Activated CD4-positive, alpha-beta T cell treated with anti-CD3 and anti-CD28 coated beads, Interleukin-10, Interleukin-2, amounts not matched to agents 100 ng/mL and 50 ng/mL, durations not matched to agents 16 hours and 8 hours (primary cell): Measurements from ENCODE around the gene IFITM10.
"Not testable (repeated sequence)": the region's sequence is repeated elsewhere in the genome, so short reads cannot be mapped to it uniquely, and the experiment has no call there.

ENCODE experiments used
- DNase-seq: peaks from one replicate; pipeline ENCODE4 v3.0.0-alpha.2; 2020

The IFITM10 gene

DNA sequence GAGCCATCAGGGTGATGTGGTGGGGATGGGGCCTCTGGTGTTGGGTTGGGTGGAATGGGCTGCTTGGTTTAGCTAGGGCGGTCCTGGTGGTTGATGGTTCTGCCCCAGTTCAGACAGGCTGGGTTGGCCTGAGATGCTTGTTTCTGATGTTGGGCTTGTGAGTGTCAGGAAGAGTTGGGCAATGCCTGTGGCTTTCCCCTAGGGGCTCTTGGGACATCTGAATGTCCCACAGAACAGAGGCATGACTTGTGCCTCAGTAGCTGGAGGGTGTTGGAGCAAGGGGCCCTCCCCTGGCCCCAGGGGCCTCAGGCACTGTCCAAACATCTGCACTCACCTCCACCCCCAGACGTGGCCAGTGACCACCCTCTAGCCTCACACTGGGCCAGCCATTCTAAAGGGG is 27.3 kb upstream of the IFITM10 start:
- no peak for DNase-seq

DNA sequence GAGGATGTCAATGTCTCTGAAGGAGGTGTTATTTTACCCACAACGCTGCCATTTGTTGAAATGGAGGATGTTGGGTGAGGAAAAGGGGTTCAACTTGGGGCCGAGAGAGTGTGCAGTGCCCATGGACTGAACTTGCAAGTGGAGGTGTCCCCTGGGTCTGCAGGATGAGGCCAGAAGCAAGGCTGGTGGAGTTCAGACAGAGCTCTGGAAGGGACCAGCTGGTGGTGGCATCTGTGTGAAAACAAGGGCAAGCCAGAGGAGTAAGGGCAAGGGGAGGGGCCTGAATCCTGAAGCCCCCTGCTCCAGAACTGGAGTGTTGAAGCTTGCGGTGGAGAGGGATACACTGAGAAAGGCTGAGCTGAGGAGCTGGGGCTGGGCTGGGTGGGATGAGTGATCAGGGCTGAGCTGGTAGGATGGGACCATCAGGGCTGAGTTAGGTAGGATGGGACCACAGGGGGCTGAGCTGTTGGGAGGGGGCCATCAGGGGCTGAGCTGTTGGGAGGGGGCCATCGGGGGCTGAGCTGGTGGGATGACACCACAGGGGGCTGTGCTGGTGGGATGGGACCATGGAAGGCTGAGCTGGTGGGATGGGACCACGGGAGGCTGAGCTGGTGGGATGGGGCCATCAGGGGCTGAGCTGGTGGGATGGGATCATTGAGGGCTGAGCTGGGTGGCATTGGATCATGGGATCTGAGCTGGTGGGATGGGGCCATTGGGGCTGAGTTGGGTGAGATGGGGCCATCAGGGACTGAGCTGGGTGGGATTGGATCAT is 26.7 kb upstream of the IFITM10 start:
- DNase-seq, result no peak

DNA sequence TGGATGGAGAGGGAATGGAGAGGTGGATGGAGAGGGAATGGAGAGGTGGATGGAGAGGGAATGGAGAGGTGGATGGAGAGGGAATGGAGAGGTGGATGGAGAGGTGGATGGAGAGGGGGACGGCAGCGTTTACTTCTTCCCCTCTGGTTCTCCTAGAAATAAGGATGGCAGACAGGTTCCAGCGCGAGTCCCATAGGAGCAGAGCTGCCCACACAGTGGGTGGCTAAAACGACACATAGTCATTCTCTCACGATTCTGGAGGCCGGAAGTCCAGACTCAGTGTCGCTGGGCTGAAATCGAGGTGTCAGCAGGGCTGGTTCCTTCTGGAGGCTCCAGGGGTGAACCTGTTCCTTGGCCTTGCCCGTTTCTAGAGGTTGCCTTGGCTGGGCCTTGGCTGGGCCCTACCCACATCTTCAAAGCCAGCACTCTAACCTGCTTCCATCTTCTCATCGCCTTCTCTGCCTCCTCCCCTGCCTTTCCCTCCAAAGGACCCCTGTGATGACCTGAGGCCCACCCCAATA is 26.0 kb upstream of the IFITM10 start:
- no peak for DNase-seq

DNA sequence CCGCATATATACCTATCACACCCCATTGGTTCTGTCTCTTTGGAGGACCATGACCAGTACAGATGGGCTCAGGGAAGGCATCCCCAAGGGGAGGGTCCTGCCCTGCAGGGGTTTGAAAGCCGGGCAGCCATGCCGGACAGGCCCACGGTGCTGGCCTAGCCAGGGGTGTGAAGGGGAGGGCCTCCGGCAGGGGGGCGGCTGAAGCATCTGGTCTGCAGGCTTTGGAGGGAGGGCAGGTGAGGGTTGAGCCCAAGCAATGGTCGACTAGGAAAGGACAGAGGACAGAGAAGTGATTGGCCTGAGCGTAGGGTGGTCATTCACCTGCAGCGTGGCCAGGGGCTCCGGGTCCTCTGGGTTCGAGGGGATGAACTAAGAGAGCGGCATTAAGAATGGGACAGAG is 24.5 kb upstream of the IFITM10 start:
- no peak for DNase-seq

DNA sequence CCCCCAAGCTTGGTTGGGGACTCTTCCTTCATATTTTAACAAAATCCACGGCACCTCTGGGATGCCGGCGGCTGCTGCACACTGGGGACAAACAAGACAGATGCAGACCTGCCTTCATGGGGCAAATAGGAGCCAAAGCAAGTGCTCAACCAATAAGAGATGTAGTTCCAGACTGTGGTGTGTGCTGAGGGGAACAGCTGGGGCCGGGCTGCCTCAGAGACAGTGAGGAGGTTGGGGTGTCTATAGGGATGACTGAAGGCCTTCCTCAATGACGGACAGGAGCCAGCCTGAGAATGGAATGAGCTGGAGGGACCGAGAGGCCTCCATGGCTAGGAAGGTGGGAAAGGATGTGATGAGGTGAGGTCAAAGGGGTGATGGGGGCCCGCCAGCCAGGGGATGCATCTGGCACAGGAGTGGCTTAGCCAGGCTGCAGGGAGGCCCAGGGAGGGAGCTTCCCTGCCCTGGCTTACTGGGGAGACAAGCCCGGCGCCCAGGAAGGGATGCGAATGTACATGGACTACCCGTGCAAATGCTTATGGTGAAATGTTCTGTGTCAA is 23.7 kb upstream of the IFITM10 start:
- DNase-seq, result no peak

DNA sequence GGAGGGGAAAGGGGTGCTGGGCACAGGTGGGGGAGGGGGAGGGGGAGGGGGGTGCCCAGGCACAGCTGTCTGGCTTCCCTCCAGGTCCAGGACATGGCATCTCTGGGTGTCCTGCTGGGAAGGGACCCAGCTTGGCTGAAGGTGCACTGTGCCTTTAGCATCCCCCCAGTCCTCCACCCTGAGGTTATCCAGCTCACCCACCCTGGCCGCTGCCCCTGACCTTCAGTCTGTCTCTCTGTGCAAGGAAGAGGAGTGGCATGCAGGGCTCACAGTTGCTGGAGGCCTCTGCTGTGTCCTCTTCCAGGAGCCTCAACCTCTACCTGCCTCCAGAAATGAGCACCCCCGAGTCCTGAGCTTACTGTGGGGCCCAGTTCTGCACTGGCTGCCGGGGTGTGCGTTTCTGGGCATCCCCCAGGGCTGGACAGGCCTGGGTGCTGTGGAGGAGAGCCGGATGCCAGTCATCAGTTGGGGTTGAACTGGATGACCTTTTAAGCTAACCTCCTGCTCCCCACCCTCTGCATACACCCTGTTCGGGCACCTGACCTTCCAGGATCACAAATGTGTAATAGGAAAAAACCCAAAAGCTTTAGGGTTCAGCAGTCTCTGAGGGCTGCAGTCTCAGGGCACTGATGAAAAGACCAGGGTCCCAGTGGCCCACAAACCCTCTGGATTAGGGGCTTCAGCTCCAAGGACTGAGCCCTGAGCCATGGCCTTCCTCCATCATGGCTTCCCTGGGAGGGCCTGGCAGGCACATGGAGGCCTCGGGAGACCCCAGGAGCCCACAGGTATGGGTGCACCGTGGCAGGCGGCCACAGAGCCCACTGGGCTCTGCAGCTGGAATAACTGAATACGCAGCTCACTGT is 23.0 kb upstream of the IFITM10 start:
- no peak for DNase-seq

DNA sequence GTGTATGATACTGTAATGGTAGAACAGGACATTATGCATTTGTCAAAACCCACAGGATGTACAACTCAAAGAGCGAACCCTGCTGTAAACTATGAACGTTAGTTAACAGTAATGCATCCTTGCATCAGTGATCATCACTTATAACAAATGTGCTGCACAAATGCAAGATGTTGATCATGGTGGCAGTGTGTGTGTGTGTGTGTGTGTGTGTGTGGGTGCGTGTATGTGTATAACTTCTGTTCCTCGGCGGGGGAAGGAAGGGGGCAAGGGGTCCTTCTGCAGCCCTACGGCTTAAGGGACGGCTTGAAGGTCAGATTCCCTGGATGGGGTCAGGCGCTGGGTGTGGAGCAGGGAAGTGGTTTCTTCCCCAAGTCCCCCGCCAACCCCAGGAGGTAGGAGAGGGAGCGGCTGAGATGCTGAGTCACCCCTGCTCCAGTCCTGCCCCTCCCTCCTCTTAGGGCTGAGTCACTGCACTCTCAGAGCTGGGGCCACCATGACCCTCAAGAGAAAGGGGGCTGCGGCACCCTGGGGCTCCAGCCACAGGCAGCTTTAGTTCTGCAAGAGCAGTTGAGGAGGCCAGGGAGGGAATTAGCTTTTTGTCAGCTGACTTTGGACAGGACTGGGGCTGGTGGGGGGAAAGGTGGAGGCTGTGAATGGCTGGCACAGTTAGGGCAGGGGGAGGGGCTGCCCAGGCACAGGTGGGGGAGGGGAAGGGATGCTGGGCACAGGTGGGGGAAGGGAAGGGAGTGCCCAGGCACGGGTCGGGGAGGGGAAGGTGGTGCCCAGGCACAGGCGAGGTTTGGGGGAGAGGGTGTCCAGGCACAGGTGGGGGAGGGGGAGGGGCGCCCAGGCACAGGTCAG is 22.1 kb upstream of the IFITM10 start:
- peak; percentile 84 for DNase-seq

DNA sequence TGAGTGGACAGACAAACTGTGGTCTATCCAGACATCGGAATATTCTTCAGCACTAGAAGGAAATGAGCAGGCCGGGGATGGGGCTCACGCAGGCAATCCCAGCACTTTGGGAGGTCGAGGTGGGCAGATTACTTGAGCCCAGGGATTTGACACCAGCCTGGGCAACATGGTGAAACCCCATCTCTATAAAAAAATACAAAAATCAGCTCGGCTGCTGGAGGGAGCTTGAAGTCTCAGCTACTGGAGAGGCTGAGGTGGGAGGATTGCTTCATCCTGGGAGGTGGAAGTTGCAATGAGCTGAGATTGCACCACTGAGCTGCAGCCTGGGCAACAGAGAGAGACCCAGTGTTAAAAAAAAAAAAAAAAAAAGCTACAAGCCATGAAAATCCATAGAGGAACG is 21.3 kb upstream of the IFITM10 start:
- no peak for DNase-seq

DNA sequence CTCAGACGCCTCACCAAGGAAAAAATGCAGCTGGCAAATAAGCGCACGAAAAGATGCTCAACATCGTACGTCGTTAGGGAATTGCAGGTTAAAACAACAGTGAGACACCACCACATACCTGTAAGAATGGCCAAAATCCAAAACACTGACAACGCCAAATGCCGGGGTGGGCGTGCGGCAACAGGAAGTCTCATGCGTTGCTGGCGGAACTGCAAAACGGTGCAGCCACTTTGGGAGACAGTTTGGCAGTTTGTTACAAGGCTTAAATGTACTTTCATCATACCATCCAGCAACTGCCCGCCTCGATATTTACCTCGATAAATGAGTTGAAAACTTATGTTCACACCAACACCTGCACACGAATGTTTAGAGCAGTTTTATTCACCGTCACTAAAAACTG is 20.9 kb upstream of the IFITM10 start:
- no peak for DNase-seq

DNA sequence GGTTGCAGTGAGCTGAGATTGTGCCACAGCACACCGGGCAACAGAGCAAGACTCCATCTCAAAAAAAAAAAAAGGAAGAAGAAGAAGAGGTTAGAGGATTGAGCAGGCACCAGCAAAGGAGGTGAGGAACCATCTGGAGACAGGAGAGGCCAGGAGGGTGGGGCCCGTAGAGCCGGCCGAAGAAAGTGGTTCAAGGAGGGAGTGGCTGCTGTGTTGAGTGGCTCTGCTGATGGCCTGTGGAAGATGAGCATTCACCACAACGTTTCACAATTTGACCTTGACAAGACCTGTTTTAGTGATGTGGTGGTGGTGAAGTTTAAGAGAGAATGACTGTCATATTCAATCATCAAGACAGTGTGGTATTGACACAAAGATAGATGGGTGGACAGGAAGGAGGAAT is 20.1 kb upstream of the IFITM10 start:
- peak; percentile 33 for DNase-seq

DNA sequence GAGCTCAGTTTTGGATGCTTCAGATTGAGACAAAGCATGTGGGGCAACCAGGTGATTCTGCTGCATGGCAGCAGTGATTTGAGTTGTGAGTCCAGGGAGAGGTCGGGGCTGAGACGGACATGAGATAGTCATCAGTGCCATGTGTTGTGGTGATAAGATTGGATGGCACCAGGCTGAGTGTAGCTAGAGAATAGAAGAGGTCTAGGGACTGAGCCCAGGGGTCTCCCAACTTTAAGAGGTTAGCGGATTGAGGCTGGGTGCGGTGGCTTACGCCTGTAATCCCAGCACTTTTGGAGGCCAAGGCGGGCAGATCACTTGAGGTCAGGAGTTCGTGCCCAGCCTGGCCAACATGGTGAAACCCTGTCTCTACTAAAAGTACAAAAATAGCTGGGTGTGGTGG is 19.7 kb upstream of the IFITM10 start:
- DNase-seq, result no peak

DNA sequence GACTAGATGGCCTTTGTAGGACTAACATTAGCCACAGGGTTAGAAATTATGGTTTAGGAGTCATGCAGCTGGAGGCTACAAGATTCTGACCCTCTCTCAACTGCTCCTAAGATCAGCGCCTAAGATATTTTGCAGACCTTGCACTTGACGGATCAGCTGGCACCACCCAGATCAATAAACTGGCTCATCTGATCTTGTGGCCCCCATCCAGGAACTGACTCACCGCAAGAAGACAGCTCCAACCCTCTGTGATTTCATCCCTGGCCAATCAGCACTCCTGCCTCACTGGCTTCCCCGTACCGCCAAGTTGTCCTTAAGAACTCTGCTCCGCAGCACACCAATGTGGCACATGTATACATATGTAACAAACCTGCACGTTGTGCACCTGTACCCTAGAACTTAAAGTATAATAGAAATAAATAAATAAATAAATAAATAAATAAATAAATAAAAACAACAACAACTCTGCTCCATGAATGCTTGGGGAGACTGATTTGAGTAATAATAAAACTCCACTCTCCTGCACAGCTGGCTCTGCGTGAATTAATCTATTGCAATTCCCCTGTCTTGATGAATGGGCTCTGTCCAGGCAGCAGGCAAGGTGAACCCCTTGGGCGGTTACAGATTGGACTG is 19.0 kb upstream of the IFITM10 start:
- not testable (repeated sequence) for DNase-seq

DNA sequence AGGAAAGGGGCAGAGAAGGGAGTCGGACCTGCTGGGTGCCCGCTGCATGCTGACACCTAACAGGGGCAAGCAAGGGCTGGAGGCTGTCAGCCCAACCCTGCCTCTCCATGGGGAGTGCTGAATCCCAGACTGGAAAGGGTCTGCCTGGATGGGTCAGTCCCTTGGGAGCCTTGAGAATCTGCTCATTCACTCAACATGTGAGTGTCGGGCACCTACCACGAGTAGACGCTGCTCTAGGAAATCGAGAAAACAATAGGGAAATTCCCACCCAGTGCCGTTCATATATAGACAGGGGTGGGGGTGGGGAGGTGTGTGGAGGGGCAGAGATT is 17.7 kb upstream of the IFITM10 start:
- DNase-seq, result no peak

DNA sequence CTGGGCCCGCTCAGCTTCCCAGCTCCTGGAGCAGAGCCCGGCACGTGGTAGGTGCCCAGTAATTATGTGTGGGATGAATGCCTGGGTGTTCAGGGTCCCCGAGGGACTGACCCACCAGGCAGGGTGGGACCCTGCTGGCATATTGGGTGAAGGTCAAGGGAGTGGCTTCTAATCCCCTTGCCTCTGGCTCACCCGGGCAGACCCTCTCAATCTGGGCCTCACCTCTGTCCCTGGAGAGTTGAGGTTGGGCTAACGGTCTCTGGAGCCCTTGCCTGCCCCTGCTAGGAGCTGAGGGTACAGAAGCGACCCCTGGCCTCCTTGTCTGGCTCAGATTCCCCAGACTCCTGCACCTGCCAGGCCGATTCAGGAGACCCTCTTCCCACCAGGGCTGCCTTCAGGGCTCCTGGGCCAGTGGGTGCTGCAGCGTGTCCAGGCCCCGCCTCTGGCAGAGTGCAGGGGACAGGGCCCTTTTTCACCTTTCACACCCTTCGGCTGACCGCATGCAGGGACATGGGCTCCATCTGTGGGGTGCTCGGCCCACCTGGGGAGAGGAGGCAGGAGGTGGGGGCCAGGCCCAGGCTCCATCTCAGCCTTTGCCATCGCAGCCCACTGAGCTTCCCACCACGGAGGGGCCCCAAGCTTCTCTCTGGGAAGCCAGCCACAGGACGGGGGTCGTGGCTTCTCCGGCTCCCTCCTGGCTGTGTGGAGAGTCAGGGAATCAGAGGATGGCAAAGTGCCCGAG is 17.2 kb upstream of the IFITM10 start:
- no peak for DNase-seq

DNA sequence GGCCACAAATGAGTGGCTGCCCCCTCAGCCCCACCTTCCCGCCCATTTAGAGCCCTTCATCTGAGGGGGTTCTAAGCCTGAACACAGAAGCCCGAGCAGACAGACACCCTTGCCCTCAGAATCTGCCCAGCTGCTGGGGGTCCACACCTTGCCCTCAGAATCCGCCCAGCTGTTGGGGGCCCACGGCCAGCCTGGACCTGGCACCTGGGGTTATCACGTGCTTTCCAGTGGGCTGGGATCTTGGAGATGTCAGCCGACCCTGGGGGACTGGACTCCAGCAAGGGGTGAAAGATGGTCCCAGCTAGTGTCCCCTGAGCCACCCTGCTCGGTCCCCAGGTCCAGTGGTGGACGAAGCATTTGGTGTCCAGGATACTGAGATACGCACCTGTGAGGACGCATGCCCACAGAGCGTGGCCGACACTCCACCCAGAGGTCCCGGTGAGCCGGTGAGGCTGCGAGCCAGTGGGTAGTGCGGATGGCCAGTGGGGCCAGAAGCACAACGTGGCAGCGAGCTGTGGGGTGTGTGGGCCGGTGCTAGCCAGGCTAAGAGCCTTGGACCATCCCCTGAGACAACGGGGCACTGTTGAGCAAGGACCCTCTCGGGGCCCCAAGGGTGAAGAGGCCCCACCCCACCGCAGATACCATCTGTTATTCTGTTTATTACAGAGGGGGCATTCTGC is 16.5 kb upstream of the IFITM10 start:
- no peak for DNase-seq

DNA sequence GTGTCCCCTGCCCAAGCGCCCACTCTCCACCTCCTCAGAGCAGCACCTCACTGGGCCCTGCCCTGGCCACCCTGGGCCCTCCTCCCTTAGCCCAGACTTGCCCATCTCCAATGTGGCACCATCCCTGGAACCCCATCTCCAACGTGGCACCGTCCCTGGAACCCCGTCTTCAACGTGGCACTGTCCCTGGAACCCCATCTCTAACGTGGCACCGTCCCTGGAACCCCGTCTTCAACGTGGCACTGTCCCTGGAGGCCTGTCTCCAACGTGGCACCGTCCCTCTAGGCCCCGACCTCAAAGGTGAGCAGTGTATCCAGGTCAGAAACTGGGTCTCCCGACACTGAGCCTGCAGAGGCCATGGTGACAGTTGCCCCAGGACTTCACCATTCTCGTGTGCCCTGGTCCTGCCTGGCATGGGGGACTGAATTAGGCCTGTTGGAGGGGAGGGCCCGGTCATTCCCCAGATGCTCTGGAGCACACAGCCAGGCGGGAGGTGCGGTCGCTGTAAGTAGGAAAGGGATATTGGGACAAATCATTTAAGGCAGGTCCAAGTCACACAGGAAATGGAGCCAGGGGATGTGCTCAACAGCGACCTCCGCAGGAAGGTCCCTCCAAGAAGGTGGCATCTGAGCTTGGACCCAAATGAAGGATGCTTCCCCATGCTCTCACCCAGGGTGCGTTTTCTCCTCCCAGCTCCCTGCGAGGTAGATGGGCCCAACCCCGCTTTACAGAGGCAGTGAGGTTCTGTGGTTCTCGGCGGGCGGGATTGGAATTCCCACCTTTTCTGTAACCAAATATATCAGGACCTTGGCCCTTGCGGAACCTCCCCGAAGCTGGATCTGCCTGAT is 15.7 kb upstream of the IFITM10 start:
- DNase-seq, result no peak

DNA sequence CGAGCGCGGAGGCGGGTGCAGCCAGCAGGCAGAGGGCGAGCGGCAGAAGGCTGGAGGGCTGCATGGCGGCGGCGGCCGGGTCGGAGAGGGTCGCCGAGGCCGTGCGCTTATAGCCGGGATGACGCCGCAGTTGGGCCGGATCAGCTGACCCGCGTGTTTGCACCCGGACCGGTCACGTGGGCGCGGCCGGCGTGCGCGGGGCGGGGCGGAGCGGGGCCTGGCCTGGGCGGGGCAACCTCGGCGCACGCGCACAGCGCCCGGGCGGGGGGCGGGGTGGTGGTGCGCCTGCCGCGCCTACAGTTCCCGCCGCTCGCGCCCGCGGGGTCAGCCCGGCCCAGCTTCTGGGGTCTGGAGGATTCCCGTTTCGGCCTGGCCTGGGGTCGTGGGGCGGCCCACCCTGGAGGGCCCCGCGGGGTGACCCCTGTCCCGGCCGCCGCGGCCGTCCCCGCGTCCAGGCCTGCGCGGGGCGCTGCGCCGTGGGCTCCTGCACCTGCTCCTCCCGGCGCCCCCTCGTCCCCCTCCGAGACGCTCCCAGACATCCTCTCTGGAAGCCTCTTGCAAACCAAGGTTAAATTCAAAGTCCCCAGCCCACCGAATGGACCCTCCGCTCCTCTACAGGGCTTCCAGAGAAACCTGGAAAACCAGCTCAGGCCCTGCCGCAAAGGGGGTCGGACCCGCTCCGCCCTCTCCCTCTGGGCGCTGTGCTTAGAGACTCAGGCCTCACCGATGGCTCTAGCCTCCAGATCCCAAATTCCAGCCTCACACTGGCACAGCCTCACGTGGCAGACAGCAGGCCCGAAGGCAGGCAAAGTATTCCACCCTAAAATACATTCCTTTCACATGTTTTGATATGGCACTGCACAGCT is 13.6 kb upstream of the IFITM10 start, which contains the start of gene CTSD:
TSS of gene CTSD (minus strand) at position 132 of the 866 bp plus-strand sequence. CDS start at position 64, 68 bp downstream.
- peak; percentile 93 for DNase-seq

DNA sequence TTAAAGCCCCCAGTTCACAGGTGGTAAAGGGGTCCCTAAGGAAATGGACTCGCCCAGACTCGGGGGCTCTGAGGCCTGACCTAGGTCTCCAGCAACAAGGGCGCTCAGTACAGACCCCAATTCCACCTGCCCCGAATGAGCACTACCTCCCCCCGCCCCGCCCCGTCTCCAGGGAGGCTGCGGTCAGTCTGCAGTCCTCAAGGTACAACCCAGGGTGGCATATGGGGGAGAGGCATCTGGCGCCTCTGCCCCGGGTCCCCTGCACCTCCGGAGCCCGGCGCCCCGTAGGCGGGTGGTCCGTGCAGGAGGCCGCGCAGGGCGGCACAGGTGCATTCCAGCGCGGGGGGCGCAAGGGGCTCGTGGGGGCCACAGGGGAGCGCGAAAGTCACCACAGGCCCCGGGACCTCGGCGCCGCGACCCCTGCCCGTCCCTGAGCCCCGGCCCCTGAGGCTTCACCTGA is 13.0 kb upstream of the IFITM10 start:
- DNase-seq, result no peak
